Measurements from ENCODE around the gene TAOK3.

Gene TAOK3

GRCh38 chr12:118334939-118335567 is 37.7 kb downstream of the TAOK3 start:
- no peak for DNase-seq

- DNase-seq, result no peak
Measured at GRCh38 chr12:118334241-118334640, 38.5 kb downstream of the TAOK3 start.

DNA sequence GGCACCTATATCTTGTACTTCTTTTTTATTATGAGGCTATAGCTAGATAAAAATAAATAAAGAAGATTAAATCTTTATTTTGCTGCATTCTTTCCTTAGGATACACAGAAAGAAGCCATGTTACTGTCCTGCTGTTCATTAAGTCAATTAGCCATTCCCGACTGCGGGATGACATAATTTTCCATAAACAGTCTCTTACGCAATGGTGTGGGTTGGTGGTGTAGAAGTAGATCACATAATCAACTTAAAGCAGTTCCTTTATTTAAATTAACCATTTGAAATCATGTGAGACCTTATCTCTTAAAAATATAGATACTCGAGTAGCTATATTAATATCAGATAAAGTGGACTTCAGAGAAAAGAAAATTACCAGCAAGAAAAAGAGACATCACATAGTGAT is 40.2 kb downstream of the TAOK3 start:
- no peak for DNase-seq

DNA sequence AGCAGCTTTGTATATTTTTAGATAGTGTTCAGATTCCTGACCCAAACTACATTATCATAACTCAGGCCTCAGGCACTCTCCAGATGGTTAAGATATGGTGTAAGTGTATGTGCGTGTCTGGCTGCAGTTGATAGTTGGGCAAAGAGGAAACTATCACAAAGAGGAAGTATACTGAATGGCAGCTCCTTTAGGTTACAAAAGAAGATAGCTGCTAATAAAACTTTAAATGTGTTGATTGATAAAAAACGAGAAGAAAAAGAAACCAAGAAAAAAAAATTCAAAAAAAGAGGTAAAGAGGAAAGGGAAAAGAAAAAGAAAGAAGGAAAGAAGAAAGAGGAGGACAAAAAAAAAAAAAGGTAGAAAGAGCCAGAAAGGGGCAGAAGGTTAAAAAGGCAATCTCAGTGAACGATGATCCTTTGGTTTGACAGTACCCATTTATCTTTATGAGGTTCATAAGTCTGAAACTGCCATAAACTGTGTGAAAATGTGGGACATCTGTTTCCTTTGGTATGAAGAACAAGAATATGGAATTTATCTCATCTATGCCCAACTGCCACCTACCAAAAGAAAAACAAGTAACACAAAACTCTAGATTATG is 42.2 kb downstream of the TAOK3 start:
- DNase-seq, result peak; percentile 82

- no peak for DNase-seq
Measured at GRCh38 chr12:118328486-118329330, 44.0 kb downstream of the TAOK3 start.

- no peak for DNase-seq
Measured at GRCh38 chr12:118327391-118327790, 45.3 kb downstream of the TAOK3 start.

- no peak for DNase-seq
Measured at GRCh38 chr12:118326991-118327390, 45.7 kb downstream of the TAOK3 start.

GRCh38 chr12:118325081-118325480 is 47.6 kb downstream of the TAOK3 start:
- no peak for DNase-seq

- DNase-seq, result no peak
Measured at GRCh38 chr12:118319627-118320026, 53.1 kb downstream of the TAOK3 start.

DNA sequence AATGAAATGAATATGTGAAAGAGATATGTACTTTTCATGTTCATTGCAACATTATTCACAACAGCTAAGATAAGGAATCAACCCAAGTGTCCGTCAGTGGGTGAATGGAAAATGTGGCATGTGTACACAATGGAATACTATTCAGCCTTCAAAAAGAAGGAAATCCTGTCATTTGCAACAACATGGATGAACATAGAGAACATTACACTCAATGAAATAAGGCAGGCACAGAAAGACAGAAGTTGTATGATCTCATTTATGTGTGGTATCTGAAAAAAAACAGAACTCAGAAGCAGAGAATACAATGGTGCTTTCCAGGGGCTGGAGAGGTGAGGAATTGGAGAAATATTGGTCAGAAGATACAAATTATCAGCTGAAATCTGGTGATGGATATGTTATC is 54.0 kb downstream of the TAOK3 start:
- no peak for DNase-seq

DNA sequence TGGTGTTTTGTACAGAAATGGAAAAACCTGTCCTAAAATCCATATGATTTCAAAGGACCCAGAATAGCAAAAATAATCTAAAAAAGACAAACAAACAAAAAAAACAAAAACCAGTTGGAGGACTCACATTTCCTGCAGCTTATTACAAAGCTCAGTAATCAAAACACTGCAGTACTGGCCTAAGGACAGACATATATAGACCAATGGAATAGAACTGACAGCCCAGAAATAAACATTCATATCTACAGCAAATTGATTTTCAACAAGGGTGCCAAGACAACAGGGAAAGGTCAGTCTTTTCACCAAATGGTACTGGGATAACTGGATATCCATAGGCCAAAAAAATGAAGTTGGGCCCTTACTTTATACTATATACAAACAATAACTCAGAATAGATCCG is 55.0 kb downstream of the TAOK3 start:
- no peak for DNase-seq

GRCh38 chr12:118315821-118316220 is 56.9 kb downstream of the TAOK3 start:
- no peak for DNase-seq

DNA sequence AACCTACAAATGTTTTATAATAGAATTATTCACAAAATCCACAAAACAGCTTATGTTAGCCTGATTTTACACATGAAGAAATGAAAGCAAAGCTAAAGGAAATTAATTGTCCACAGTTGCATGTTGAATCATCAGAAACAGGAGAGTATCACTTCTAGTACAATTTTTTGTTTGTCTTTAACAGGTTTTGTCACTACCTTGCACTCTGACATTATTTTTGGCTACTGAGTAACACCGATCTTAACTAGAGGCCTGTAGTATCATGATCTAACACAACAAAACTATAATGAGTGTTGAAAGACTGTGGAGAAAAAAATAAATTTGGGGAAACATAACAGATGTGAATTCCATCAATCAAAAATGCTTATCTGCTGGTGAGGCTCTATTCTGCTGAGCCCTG is 60.1 kb downstream of the TAOK3 start:
- DNase-seq, result no peak

GRCh38 chr12:118311666-118312065 is 61.0 kb downstream of the TAOK3 start:
- DNase-seq, result no peak

GRCh38 chr12:118310320-118310719 is 62.4 kb downstream of the TAOK3 start:
- DNase-seq, result no peak

GRCh38 chr12:118308006-118308405 is 64.7 kb downstream of the TAOK3 start:
- DNase-seq, result peak; percentile 78

- DNase-seq, result peak; percentile 91
Measured at GRCh38 chr12:118307069-118307954, 65.4 kb downstream of the TAOK3 start.

GRCh38 chr12:118304093-118304492 is 68.6 kb downstream of the TAOK3 start:
- no peak for DNase-seq

- peak; percentile 78 for DNase-seq
Measured at GRCh38 chr12:118302053-118302452, 70.7 kb downstream of the TAOK3 start.

DNA sequence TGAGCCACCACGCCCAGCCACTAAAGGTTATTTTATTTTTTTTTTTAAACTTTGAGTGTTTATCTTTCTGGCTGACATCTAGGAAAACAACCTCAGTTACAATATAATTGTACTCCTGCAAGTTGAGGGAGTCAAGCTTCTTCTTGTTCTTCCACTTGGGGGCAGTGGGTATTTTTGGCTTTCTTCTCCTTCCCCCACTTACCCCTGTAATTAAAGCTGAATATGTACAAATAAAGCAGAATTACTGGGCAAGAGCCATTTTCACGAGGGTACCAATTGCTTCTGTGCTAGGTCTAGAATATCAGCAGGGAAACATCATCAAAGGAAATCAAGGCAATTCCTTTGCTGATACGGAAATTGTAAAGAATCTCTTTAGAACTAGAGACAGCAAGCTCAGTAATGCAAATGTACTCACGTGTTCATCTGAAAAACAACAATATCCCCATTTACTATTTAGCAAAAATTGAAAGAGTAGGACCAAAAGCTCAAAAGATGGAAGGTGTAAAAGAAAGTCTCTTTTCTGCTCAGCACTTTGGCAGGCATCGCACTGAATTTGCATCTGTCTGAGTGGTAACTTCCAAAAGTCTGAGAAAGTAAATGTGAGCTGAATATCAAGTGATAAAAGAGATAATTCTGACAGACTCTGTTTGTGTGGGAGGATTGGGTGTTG is 72.8 kb downstream of the TAOK3 start:
- DNase-seq, result no peak

GRCh38 chr12:118297284-118297683 is 75.4 kb downstream of the TAOK3 start:
- no peak for DNase-seq

DNA sequence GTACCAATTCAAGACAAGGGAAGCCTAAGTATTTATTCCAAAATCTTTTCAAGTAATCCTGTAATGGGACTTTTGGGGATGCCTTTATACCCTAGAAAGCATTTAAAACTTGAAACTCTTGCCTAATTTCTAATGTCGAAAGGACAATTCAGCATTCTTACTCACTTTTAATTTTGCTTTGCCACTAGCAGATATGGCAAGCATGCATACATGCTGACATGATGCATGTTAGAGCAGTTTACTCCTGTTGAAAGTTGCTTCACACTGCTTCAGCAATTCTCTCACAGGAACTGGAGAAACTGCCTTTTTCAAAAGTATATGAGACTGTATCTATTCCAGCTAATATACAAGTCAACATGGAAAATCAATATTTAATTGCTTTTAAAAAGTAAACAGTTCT is 79.9 kb downstream of the TAOK3 start:
- DNase-seq, result no peak

DNA sequence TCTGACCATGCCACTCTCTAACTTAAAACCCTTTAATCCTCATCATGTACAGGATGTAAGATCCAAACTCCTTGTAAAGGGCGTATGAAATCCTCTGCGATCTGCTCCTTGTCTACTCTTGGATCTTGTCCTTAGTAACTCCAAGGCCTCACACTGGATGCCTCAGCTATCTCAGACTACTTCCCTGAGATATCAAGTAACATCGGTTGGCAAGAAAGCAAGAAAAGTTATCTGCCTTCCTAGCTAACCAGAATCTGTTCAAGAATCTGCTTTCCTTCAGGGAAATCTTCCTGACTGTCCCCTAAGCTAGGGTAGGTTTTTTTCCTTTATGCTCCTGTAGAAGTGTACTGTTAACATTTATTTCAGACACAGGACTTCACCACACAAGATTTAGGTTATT is 82.6 kb downstream of the TAOK3 start:
- DNase-seq, result no peak

Data from EL (cell line).